GM21529 (cell line): Measurements from ENCODE around the gene GPT2.
"Not testable (repeated sequence)": the region's sequence is repeated elsewhere in the genome, so short reads cannot be mapped to it uniquely, and the experiment has no call there.

ENCODE experiments used
- ATAC-seq: cut with Tn5 transposase; IDR thresholded peaks from one replicate; pipeline ENCODE4 v1.9.1; 2021; ENCODE audit not compliant: unreplicated experiment

The GPT2 gene

DNA sequence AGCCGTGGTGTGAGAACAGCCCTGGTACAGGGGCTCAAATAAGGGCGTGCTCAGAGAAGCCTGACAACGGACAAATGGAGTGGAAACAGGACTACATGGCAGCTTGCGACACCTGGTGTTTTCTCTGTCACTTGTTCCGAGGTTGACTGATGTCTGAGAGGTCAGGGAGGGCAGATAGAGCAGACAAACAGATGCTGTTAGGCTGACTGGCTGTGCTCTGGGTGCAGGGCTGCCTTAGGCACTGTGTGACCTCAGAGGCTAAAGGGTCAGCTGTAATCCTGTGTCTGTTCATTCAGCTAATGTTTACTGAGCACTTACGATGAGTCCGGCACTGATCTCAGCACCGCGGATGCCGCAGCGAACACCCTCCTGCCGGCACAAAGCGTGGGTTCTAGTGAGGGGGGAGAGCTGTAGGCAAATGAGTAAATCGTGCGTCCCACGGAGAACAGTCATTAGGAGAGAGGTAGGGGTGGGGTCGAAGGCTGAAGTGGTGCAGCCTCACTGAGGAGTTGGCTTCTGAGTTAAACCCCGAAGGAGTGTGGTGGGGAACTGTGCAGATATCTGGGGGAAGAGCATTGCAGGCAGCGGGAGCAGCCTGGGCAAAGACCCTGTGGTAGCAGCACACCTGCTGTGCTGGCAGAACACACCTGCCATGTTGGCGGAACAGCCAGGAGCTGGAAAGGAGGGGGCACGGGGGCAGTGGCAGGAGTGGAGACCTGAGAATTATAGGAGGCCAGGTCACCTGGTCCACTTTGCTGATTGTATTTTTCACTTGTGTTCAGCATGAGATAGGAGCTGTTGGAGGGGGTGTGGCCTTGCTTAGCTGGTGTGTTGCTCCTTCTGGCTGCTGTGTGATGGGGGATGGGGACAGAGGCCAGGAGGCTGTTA is 35.0 kb downstream of the GPT2 start:
- peak; percentile 90 for ATAC-seq

DNA sequence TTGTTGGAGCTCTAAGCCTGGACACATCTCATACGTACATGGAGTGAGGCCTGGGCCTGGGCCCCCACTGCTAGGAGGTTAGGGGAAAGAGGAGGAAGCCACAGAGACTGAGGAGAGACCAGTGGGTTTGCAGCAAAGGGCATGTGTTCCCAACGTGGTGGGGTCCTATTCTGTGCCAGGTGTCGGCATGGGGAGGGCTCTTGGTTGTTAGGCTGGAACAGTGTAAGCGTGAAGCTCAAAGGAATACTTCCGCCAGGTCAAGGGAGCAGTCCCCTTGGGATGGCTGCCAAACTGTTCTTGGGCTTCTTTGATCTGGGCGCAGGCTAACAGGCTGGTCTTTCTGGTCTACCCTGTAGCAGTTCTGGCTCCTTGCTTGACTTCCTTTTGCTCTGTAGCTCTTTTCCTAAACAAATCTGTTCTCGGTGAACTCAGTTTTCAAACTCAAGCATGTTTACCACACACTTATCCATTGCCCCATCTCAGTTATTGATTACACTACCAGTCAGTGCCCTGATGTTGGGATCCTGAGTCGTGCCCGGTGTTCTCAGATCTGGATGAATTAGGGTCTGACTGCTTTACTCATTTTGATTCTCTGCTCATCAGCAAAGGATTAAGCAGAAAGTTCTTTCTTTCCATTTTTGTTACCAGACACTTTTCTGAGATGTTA is 36.4 kb downstream of the GPT2 start:
- no peak for ATAC-seq

- ATAC-seq = no peak
Observed at GRCh38 chr16:46922239-46922638, 38.1 kb downstream of the GPT2 start.

- no peak for ATAC-seq
Observed at GRCh38 chr16:46923513-46924295, 39.5 kb downstream of the GPT2 start.

GRCh38 chr16:46924402-46924801 is 40.2 kb downstream of the GPT2 start:
- no peak for ATAC-seq

DNA sequence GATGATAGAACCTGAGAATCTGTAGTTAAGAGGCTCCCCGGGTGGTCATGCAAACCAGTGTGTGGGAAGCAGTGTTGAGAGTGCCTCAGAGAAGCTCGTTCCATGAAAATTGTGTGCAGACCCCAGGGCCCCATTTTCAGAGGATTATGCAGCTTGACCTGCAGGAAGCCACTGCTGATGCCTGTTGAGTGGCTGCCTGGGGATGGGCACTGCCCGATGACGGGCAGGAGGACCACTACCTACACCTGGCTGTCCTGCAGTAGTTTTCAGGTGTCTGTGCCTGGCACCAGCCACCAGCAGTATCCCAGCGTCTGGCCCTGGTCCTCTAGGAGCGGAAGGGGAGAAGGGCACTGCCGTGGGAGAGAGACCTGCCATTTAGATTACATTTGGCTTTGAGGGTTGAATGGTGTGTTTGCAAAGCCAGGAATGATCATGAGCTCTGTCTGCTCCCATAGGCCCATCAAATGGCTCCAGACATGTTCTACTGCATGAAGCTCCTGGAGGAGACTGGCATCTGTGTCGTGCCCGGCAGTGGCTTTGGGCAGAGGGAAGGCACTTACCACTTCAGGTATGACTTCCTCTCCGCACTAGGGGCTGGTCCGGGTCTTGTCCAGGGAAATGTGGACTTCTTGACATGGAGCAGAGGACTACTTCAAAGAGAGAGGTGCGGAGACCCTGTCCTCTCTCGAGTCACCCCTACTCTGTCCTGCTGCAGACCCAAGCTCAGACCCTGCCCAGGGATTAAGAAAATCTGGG is 42.5 kb downstream of the GPT2 start:
- no peak for ATAC-seq

GRCh38 chr16:46927273-46927672 is 43.1 kb downstream of the GPT2 start:
- no peak for ATAC-seq

- no peak for ATAC-seq
Observed at GRCh38 chr16:46928811-46929210, 44.6 kb downstream of the GPT2 start.

DNA sequence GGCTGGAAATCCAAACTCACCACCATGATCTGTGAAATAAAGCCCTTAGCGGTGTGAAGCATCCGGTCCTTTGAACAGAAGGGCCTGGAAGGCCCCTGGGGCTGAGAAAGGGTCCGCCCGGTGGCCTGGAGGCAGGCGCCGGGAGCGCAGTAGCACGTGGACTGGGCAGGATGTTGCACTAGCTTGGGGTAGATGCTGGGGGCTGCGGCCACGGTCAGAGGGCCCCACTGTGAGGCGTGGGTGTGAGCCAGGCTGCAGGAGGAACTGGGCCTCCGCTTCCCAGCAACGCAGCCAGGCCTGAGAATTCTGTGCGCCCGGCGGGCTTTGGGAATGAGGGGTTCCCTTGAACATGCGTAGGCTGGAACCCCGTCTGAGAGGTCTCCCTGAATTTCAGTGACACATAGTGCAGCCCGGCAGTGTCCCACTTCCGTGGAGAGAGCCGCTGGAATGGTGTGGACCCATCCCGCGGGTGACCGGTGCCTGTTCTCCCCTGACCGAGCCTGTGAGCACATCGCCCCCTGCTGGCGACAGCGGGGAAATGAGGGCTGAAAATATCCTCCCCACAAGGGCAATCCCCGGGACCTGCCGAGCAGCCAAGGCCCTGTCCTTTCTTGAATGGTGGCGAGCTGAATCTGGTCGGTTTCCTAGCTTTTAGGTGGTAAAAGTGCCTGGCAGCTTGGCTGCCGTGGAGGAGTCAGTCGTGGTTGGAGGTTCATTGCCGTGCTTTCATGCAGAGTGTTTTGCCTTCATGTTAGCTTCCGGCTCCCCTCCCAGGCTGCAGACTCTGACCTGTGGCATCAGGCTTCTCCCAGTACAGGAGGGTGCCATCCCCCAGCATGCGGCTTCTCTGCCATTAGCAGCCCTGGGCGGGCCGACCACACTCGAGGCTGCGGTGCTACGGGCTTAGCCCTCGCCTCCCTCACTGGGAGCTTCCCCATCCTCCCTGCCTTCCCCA is 45.5 kb downstream of the GPT2 start:
- ATAC-seq = peak; percentile 80

GRCh38 chr16:46930861-46931260 is 46.7 kb downstream of the GPT2 start:
- ATAC-seq = no peak

DNA sequence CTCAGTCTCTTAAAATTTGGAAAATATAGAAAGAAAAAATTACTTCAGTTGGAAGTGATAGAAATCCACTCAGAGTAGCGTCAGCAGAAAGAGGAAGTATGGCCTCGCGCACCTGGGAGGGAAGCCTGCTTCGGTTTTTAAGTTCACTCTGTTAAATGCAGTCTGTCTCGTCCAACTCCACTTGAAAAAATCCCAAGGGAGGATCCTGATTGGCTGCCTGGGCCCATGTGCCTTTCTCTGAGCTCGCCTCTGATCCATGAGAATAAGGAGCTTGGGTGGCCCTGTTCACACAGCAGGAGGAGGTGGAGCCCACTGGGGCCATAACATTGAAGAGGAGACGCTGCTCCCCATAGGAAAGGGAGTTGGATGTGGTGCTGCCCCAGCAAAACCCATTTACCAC is 48.6 kb downstream of the GPT2 start:
- no peak for ATAC-seq

DNA sequence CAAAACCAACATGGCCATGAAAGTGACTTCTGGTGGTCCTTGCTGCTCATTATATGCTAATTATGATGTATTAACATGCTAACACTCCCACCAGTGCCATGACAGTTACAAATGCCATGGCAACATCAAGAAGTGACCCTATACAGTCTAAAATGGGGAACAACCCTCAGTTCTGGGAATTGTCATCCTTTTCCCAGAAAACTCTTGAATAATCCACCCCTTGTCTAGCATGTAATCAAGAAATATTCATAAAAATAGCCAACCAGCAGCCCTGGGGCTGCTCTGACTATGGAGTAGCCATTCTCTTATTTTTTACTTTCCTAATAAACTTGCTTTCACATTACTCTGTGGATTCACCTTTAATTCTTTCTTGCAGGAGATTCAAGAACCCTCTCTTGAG is 53.4 kb downstream of the GPT2 start:
- no peak for ATAC-seq

- not testable (repeated sequence) for ATAC-seq
Observed at GRCh38 chr16:46944713-46945112, 60.6 kb downstream of the GPT2 start.

- peak; percentile 71 for ATAC-seq
Observed at GRCh38 chr16:46947900-46948547, 63.9 kb downstream of the GPT2 start.

DNA sequence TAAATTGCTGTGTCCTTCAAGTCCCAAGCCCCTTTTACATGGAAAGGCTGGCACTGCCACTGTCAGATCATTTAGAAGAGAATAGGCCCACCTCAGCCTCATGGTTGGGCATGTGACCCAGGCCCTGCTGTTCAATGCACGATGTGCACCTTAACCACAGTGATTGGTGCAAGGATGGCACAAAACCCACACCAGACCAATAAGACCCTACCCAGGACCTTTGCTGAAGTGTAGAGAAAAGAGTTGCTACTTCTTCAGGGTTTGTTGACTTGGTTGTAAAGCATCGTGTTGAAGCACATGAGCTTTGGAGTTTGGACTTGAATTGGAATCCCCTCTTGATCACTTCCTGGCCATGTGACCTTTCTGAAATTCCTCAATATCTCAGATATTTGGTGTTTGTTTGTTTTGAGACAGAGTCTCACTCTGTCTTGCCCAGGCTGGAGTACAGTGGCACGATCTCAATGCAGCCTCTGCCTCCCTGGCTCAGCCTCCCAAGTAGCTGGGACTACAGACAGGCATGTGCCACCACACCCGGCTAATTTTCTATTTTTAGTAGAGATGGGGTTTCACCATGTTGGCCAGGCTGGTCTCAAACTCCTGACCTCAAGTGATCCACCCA is 64.5 kb downstream of the GPT2 start:
- no peak for ATAC-seq

DNA sequence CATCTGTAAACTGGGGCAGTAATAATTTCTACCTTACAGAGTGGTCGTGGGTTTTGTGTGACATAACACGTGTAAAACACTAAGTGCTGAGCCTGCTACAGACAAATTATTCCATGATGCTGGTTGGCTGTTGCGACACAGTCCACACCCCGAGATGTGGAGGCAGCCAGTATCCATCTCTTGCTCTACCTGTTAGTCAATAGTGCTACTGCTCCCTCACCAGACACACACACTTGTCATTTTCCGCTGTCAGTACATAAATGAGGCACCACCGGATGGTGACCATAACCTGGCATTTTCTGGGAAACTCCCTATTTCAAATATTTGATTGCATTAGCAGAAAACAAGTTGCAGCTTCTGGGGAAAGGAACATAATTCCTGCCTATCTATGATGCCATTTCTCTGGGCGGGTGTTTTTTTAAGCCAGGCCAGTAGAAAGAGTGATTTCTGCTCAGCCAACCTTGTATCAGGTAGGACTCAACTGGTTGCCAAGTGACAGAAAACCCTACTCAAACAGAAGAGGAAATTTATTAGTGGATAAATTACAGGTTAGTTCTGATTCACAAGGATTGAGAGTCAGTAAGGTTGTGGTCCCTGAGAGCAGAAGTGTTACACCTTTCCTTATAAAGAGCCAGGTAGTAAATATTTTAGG is 65.2 kb downstream of the GPT2 start:
- peak; percentile 51 for ATAC-seq

DNA sequence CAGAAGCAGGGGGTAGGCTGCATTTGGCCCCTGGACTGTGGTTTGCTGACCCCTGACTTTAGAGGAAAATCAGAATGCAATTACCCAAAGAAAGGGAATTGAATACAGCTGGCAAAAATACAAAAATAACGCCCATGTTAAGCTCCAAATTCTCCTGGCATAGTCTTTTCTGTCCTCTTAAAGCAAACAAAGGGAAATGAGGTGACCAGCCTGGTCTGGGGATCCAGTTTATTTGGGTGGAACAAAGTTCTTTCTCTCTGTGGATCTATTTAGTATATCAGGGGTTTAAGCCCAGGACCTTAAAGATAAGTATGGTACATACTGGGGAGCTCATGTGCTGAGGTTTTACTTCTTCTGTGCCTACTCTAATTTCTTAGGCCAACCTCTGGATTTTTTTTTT is 65.8 kb downstream of the GPT2 start:
- ATAC-seq = no peak

DNA sequence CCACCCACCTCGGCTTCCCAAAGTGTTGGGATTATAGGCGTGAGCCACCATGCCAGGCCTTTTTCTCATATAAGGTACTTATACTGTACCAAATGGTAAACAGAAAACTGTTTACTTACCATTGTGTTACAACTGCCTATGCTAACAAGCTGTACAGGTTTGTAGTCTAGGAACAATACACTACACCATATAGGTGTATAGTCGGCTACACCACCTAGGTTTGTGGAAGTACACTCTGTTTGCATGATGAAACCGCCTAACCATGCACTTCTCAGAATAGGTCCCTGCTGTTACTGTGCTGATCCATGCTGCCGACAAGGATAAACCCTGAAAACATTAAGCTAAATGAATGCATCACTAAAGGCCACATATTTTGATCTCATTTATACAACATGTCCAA is 70.4 kb downstream of the GPT2 start:
- no peak for ATAC-seq
